Measurements from ENCODE around the gene RALGPS1.

RALGPS1 gene

DNA sequence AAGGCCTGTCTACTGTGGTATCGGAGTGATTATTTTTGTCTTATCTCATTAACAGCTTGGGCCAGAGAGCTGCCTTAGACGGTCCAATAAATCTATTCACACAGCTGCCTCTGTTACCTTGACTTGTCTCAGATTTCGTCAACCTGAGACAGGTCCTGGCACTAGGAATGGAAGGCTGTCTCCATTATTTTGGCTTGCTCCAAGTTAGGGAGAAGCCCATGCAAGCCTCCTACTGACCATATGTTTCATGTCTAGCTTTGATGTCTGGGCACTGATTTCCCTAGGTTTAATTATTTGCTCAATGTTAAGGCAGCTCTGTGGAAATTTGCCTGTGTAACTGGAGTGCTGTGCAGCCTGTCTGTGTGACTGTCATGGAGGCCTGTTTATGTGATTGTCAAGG lies 12.4 kb upstream of the RALGPS1 start:
- no peaks in the 10 kb centered on the region for H3K27me3 ChIP-seq (ENCODE audit: insufficient read depth, poor library complexity, severe bottlenecking)
- no peak for TF ChIP-seq CTCF (IDR thresholded peaks at IDR 0.05; ENCODE audit: insufficient read depth, low read length)
- TF ChIP-seq GABPA (IDR thresholded peaks at IDR 0.05; ENCODE audit: low read depth), result no peak
- no peak for TF ChIP-seq POLR2AphosphoS5 (IDR thresholded peaks at IDR 0.05; ENCODE audit: low read depth)
- TF ChIP-seq SPI1 (IDR thresholded peaks at IDR 0.05; ENCODE audit: borderline replicate concordance, low read depth), result no peak
- TF ChIP-seq, protein P1, sequence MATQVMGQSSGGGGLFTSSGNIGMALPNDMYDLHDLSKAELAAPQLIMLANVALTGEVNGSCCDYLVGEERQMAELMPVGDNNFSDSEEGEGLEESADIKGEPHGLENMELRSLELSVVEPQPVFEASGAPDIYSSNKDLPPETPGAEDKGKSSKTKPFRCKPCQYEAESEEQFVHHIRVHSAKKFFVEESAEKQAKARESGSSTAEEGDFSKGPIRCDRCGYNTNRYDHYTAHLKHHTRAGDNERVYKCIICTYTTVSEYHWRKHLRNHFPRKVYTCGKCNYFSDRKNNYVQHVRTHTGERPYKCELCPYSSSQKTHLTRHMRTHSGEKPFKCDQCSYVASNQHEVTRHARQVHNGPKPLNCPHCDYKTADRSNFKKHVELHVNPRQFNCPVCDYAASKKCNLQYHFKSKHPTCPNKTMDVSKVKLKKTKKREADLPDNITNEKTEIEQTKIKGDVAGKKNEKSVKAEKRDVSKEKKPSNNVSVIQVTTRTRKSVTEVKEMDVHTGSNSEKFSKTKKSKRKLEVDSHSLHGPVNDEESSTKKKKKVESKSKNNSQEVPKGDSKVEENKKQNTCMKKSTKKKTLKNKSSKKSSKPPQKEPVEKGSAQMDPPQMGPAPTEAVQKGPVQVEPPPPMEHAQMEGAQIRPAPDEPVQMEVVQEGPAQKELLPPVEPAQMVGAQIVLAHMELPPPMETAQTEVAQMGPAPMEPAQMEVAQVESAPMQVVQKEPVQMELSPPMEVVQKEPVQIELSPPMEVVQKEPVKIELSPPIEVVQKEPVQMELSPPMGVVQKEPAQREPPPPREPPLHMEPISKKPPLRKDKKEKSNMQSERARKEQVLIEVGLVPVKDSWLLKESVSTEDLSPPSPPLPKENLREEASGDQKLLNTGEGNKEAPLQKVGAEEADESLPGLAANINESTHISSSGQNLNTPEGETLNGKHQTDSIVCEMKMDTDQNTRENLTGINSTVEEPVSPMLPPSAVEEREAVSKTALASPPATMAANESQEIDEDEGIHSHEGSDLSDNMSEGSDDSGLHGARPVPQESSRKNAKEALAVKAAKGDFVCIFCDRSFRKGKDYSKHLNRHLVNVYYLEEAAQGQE (IDR thresholded peaks at IDR 0.05; ENCODE audit: insufficient replicate concordance, low read depth), result no peak
- no peak for DNase-seq (ENCODE audit: low read depth in 1 of 2, low spot score in 1 of 2)
- H3K4me3 ChIP-seq (replicated peaks; ENCODE audit: insufficient read depth, low read length), result no peak overlapping the region
- H3K27ac ChIP-seq (replicated peaks), result no peak overlapping the region

- TF ChIP-seq CTCF (IDR thresholded peaks at IDR 0.05; ENCODE audit: insufficient read depth, low read length) (no peak), POLR2AphosphoS5 (IDR thresholded peaks at IDR 0.05; ENCODE audit: low read depth) (no peak), GABPA (IDR thresholded peaks at IDR 0.05; ENCODE audit: low read depth) (no peak), SPI1 (IDR thresholded peaks at IDR 0.05; ENCODE audit: borderline replicate concordance, low read depth) (no peak)
- TF ChIP-seq, protein P1 (IDR thresholded peaks at IDR 0.05; ENCODE audit: insufficient replicate concordance, low read depth), result no peak
- Histone ChIP-seq H3K27ac (replicated peaks) (no peak overlapping the region), H3K27me3 (ENCODE audit: insufficient read depth, poor library complexity, severe bottlenecking) (no peaks in the 10 kb centered on the region), H3K4me3 (replicated peaks; ENCODE audit: insufficient read depth, low read length) (no peak overlapping the region)
- no peak for DNase-seq (ENCODE audit: low read depth in 1 of 2, low spot score in 1 of 2)
Measured at GRCh38 chr9:126904586-126904985, 10.0 kb upstream of the RALGPS1 start.

GRCh38 chr9:126906091-126906490 lies 8.5 kb upstream of the RALGPS1 start:
- Histone ChIP-seq H3K27me3 (ENCODE audit: insufficient read depth, poor library complexity, severe bottlenecking) (peaks cover 1% of the 10 kb centered on the region), H3K27ac (replicated peaks) (no peak overlapping the region), H3K4me3 (replicated peaks; ENCODE audit: insufficient read depth, low read length) (no peak overlapping the region)
- no peak for DNase-seq (ENCODE audit: low read depth in 1 of 2, low spot score in 1 of 2)
- TF ChIP-seq CTCF (IDR thresholded peaks at IDR 0.05; ENCODE audit: insufficient read depth, low read length), result no peak
- TF ChIP-seq, protein P1 (IDR thresholded peaks at IDR 0.05; ENCODE audit: insufficient replicate concordance, low read depth), result no peak
- no peak for TF ChIP-seq GABPA (IDR thresholded peaks at IDR 0.05; ENCODE audit: low read depth)
- TF ChIP-seq POLR2AphosphoS5 (IDR thresholded peaks at IDR 0.05; ENCODE audit: low read depth), result no peak
- no peak for TF ChIP-seq SPI1 (IDR thresholded peaks at IDR 0.05; ENCODE audit: borderline replicate concordance, low read depth)
